Medulla oblongata (tissue), 1 donor: ENCODE data around the gene LMO1.

Experiments
- DNase-seq: peaks from one replicate; pipeline ENCODE4 v3.0.0-alpha.2; 2015; ENCODE audit errors: extremely low spot score

Gene LMO1

GRCh38 chr11:8242499-8243280, 21.0 kb downstream of the LMO1 start:
- no peak for DNase-seq

- no peak for DNase-seq
These were observed 21.6 kb downstream of the LMO1 start for GRCh38 chr11:8242118-8242475.

GRCh38 chr11:8241373-8242117, 22.1 kb downstream of the LMO1 start:
- DNase-seq = no peak

GRCh38 chr11:8239536-8240228, 24.0 kb downstream of the LMO1 start:
- DNase-seq = no peak

GRCh38 chr11:8239040-8239439, 24.6 kb downstream of the LMO1 start:
- no peak for DNase-seq

GRCh38 chr11:8237453-8237852, 26.2 kb downstream of the LMO1 start:
- no peak for DNase-seq

- no peak for DNase-seq
These were observed 27.8 kb downstream of the LMO1 start for GRCh38 chr11:8235925-8236324.

- peak; percentile 8 for DNase-seq
These were observed 28.8 kb downstream of the LMO1 start for GRCh38 chr11:8234910-8235309.

GRCh38 chr11:8234425-8234821, 29.3 kb downstream of the LMO1 start:
- peak; percentile 30 for DNase-seq

GRCh38 chr11:8233691-8234424, 29.8 kb downstream of the LMO1 start:
- peak; percentile 4 for DNase-seq

- no peak for DNase-seq
These were observed 30.6 kb downstream of the LMO1 start for GRCh38 chr11:8232849-8233606.

- no peak for DNase-seq
These were observed 31.3 kb downstream of the LMO1 start for GRCh38 chr11:8232414-8232813.

GRCh38 chr11:8231979-8232378, 31.7 kb downstream of the LMO1 start:
- DNase-seq = no peak

GRCh38 chr11:8230921-8231847, 32.5 kb downstream of the LMO1 start:
- DNase-seq = no peak

GRCh38 chr11:8230178-8230859, 33.4 kb downstream of the LMO1 start:
- DNase-seq = no peak

- no peak for DNase-seq
These were observed 34.1 kb downstream of the LMO1 start for GRCh38 chr11:8229299-8230177.

- no peak for DNase-seq
These were observed 35.4 kb downstream of the LMO1 start for GRCh38 chr11:8228231-8228630.
